Coronary artery (tissue), 2 donors: ENCODE data around the gene ASL.
A peak's percentile ranks its signal among the peaks of the same experiment; 100 is the strongest.
"Not testable (repeated sequence)": the region's sequence is repeated elsewhere in the genome, so short reads cannot be mapped to it uniquely, and the experiment has no call there.

Experiments
- DNase-seq: peaks from one replicate; pipeline ENCODE4 v3.0.0-alpha.2; 2017; ENCODE audit warnings: low spot score
- H3K27ac ChIP-seq, 2 donors: fragments of 200-600 bp; sonication (generic); one replicate each; pipeline ENCODE4 v1.5.1; 2016 to 2019
- H3K4me3 ChIP-seq: fragments of 200-600 bp; sonication (generic); 2 replicates; pipeline ENCODE4 v1.5.1; 2016; ENCODE audit warnings: mild to moderate bottlenecking, moderate library complexity
- TF ChIP-seq, protein P1 (sequence below): fragments of 200-600 bp; sonication (generic); IDR thresholded peaks from one replicate; pipeline ENCODE4 v1.5.1; 2019; ENCODE audit warnings: antibody characterized with exemption

Gene ASL

DNA sequence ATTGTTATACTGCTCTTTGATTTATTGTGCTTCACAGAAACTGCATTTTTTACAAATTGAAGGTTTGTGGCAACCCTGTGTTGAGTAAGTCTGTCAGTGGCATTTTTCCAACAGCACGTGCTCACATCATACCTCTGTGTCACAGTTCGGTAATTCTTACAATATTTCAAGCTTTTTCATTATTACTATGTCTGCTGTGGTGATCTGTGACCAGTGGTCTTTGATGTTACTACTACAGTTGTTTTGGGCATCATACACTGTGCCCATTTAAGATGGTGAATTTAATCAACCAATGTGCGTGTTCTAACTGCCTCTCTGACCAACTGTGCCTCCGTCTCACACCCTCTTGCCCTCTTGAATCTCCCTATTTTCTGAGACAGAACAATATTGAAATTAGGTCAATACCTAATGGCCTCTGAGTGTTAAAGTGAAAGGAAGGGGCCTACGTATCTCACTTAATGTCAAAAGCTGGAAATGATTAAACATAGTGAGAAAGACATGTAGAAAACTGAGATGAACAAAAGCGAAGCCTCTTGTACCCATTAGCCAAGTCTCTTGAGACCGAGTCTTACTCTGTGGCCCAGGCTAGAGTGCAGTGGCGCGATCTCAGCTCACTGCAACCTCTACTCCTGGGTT is 20.2 kb upstream of the ASL start:
- DNase-seq = no peak
- TF ChIP-seq, protein P1, sequence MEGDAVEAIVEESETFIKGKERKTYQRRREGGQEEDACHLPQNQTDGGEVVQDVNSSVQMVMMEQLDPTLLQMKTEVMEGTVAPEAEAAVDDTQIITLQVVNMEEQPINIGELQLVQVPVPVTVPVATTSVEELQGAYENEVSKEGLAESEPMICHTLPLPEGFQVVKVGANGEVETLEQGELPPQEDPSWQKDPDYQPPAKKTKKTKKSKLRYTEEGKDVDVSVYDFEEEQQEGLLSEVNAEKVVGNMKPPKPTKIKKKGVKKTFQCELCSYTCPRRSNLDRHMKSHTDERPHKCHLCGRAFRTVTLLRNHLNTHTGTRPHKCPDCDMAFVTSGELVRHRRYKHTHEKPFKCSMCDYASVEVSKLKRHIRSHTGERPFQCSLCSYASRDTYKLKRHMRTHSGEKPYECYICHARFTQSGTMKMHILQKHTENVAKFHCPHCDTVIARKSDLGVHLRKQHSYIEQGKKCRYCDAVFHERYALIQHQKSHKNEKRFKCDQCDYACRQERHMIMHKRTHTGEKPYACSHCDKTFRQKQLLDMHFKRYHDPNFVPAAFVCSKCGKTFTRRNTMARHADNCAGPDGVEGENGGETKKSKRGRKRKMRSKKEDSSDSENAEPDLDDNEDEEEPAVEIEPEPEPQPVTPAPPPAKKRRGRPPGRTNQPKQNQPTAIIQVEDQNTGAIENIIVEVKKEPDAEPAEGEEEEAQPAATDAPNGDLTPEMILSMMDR = no peak

GRCh38 chr7:66060796-66061195 is 14.8 kb upstream of the ASL start:
- H3K27ac ChIP-seq = no peak overlapping the region
- DNase-seq = no peak
- TF ChIP-seq, protein P1 = no peak

More for the DNA sequence above, 20.2 kb upstream of the ASL start:
- Histone ChIP-seq H3K4me3 (no peak overlapping the region), H3K27ac (no peak overlapping the region)

GRCh38 chr7:66069732-66070131 is 5.9 kb upstream of the ASL start:
- no peak for DNase-seq
- TF ChIP-seq, protein P1 = no peak
- Histone ChIP-seq H3K4me3 (no peak overlapping the region), H3K27ac (no peak overlapping the region)

More at GRCh38 chr7:66060796-66061195, 14.8 kb upstream of the ASL start:
- no peak overlapping the region for H3K4me3 ChIP-seq

DNA sequence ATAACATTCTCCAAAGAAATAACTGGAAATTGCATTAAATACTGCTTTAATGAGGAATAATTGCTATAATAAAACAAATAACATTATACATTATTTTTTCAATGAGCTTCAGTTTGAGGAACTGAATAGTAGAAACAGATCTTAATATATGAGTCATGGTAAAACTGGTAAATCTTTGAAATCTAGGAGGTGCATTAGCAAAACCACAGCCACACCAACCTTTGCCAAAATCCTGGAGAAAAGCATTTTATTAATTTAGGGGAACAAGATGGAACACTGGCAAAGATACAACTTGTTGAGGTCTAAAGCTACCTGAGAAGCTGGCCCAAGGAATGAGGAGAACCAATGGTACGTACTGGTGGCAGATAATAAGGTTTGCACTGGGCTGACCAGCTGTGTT is 5.4 kb upstream of the ASL start:
- Histone ChIP-seq H3K27ac (no peak overlapping the region), H3K4me3 (no peak overlapping the region)
- TF ChIP-seq, protein P1 = no peak
- DNase-seq = no peak

DNA sequence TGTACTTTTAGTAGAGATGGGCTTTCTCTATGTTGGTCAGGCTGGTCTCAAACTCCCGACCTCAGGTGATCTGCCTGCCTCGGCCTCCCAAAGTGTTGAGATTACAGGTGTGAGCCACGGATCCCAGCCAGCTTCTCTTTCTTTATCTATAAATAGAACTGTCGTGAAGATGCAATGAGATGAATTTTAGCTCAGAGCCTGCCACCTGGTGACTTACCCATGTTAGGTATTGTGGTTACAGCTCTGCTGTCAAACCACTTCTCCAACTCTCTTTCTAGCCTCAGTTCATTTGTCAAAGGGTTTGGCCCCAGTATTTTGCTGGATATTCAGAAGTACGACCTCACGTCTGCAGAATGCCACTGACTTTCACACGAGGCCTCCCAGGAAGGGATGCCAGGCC is 3.4 kb upstream of the ASL start:
- H3K27ac ChIP-seq, DNase-seq, H3K4me3 ChIP-seq: not testable (repeated sequence)

DNA sequence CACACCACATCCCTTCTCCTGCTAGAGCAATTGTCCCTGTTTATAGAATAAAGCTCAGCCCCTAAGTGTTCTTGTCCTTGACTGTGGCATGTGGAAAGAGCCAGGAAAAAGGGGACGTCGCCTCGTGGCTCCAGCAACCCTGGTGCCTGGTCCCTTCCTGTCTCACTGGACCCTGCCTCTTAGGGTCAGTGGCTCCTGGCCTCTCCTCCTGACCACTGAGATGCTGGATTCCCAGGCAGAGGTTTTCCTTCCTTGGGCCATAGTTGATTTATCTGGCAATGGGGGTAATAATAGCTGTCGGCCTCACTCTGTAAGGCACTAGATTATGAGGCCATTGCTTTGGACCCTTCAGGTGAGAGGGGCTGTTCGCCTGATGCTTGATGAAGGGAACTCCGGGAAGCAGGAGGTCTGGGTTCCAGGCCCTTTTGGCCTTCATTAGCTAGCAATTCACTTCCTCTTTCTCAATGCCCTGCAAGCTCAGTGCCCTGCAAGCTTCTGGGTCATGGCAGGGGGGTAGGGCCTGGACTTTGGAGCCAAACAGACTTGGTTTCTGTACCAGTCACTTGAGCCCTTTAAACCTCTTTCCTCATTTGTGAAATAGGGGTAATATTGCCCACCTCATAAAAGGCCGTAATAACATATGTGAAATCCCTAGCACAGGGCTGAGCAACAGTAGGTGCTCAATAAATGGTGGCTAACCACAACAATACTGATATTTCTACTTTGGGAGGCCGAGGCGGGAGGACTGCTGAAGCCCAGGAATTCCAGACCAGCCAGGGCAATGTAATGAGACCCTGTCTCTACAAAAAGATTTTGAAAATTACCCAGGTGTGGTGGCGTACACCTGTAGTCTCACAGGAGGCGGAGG is 1.1 kb downstream of the ASL start:
- Histone ChIP-seq H3K27ac (peak overlapping the region in 1 of 2 donors; percentile 71), H3K4me3 (peak overlapping the region; percentile 93)
- TF ChIP-seq, protein P1 = no peak
- DNase-seq = no peak

GRCh38 chr7:66078067-66078466 is 2.4 kb downstream of the ASL start:
- DNase-seq = no peak
- TF ChIP-seq, protein P1 = no peak
- no peak overlapping the region for H3K4me3 ChIP-seq
- no peak overlapping the region for H3K27ac ChIP-seq
